ENCODE data around the gene CTNNA3.

DNA sequence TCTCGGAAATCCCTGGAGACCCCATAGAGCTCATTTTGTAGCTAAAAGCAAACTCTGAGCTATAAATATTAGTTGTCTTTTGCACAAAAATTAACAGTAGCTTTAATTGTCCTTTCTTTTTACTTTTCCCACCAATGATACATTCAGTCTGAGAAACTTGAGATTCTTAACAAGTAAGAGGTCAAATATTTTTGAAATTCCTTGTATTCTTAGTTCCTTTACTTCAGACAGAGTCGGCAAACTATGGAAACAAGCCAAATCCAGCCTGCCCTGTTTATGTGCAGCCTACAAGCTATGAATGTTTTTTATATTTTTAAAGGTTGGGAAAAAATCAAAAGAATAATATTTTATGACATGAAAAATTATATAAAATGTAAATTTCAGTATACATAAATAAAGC lies 146.6 kb downstream of the CTNNA3 start:
- TF ChIP-seq, protein P1, sequence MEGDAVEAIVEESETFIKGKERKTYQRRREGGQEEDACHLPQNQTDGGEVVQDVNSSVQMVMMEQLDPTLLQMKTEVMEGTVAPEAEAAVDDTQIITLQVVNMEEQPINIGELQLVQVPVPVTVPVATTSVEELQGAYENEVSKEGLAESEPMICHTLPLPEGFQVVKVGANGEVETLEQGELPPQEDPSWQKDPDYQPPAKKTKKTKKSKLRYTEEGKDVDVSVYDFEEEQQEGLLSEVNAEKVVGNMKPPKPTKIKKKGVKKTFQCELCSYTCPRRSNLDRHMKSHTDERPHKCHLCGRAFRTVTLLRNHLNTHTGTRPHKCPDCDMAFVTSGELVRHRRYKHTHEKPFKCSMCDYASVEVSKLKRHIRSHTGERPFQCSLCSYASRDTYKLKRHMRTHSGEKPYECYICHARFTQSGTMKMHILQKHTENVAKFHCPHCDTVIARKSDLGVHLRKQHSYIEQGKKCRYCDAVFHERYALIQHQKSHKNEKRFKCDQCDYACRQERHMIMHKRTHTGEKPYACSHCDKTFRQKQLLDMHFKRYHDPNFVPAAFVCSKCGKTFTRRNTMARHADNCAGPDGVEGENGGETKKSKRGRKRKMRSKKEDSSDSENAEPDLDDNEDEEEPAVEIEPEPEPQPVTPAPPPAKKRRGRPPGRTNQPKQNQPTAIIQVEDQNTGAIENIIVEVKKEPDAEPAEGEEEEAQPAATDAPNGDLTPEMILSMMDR (IDR thresholded peaks at IDR 0.05 in 4 of 5, conservative IDR thresholded peaks at IDR 0.05 in 1 of 5) = no peak
- no peak for TF ChIP-seq POLR2A (IDR thresholded peaks at IDR 0.05)
